Vagina (tissue), 2 donors: Measurements from ENCODE around the gene GALNTL6.

Experiments
- POLR2A ChIP-seq, 2 donors: fragments of 450-650 bp; IDR thresholded peaks; one replicate each; pipeline ENCODE4 v1.6.1; 2017; ENCODE audit warnings: antibody characterized with exemption in 2 of 2, mild to moderate bottlenecking in 2 of 2, moderate library complexity in 2 of 2
- TF ChIP-seq, protein P1 (sequence below), 3 experiments: fragments of 450-650 bp in 2 of 3; fragments of 200-600 bp in 1 of 3; sonication (generic) in 1 of 3; IDR thresholded peaks; one replicate each; pipeline ENCODE4 v1.5.1; 2017 to 2019; ENCODE audit warnings: antibody characterized with exemption in 3 of 3, mild to moderate bottlenecking in 2 of 3, moderate library complexity in 2 of 3

- TF ChIP-seq, protein P1, sequence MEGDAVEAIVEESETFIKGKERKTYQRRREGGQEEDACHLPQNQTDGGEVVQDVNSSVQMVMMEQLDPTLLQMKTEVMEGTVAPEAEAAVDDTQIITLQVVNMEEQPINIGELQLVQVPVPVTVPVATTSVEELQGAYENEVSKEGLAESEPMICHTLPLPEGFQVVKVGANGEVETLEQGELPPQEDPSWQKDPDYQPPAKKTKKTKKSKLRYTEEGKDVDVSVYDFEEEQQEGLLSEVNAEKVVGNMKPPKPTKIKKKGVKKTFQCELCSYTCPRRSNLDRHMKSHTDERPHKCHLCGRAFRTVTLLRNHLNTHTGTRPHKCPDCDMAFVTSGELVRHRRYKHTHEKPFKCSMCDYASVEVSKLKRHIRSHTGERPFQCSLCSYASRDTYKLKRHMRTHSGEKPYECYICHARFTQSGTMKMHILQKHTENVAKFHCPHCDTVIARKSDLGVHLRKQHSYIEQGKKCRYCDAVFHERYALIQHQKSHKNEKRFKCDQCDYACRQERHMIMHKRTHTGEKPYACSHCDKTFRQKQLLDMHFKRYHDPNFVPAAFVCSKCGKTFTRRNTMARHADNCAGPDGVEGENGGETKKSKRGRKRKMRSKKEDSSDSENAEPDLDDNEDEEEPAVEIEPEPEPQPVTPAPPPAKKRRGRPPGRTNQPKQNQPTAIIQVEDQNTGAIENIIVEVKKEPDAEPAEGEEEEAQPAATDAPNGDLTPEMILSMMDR (IDR thresholded peaks at IDR 0.05) = no peak
- TF ChIP-seq POLR2A (IDR thresholded peaks at IDR 0.05) = no peak
Observed at GRCh38 chr4:172802032-172802431, 988.8 kb downstream of the GALNTL6 start.
